ENCODE results near the gene OTUD1. TPM values are rescaled to one million over a fixed set of nuclear protein-coding genes. Genes with fewer than 3 reads are reported as not detected.

OTUD1 gene
- total RNA-seq, 1 experiment from 2014 or later: 3.8 TPM

DNA sequence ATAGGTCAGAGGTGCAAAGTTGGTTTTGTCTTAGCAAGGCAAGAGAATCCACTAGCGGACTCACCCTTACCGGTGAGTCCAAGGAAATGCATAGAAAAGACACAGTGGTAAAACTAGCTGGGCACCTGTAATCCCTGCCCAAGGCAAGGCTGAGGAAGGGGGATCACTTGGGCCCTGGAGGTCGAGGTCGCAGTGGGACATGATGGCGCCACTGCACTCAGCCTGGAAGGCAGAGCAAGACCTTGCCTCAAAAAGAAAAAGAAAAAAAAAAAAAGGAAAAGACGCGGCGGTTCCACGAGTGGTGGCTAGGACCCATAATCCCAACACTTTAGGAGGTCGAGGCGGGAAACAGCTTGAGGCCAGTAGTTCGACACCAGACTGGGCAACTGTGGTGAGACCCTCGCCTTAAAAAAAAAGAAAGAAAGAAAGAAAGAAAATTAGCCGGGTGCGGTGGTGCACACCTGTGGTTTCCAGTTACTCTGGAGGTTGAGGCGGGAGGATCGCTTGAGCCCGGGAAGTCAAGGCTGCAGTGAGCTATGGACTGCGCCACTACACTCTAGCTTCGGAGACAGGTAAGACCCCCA lies 820 bp upstream of the OTUD1 start:
- no peak overlapping the region for H4K8ac ChIP-seq (replicated peaks; ENCODE audit: insufficient read length, low read depth, low read length)
- H3K4me3 Mint-ChIP-seq: peak overlapping the region; percentile 76 to 83
- no peaks in the 10 kb centered on the region for H3K79me2 ChIP-seq (ENCODE audit: insufficient read depth, low read length)
- DNase-seq: no peak
- no peak overlapping the region for H3K14ac ChIP-seq (ENCODE audit: insufficient read depth, low read length)
- H4K5ac ChIP-seq (ENCODE audit: insufficient read length, low read depth, low read length): no peak overlapping the region
- H3K23ac ChIP-seq (ENCODE audit: insufficient read length, low read depth, low read length): no peak overlapping the region
- H3K9me3 Mint-ChIP-seq: no peaks in the 10 kb centered on the region; a peak in 2 of 5 replicates
- H2BK5ac ChIP-seq (ENCODE audit: insufficient read length, low read length): no peak overlapping the region
- peaks cover 15% of the 10 kb centered on the region for H3K27me3 Mint-ChIP-seq (ENCODE audit: low read depth)
- H3T11ph ChIP-seq (ENCODE audit: low read length): no peak overlapping the region
- no peaks in the 10 kb centered on the region for H3K4me1 ChIP-seq (ENCODE audit: insufficient read depth, low read length)
- peaks cover 22 to 24% of the 10 kb centered on the region in 2 experiments for H3K4me1 Mint-ChIP-seq
- H3K4me2 ChIP-seq (ENCODE audit: insufficient read depth, insufficient read length, low read length): peak overlapping the region; percentile 34
- H3K9me3 ChIP-seq (ENCODE audit: control insufficient read depth, low read depth, low read length): no peaks in the 10 kb centered on the region
- no peaks in the 10 kb centered on the region for H4K20me1 ChIP-seq (ENCODE audit: control insufficient read depth, insufficient read depth, insufficient read length)
- H3K27me3 ChIP-seq (ENCODE audit: insufficient read depth, low read length): no peaks in the 10 kb centered on the region
- WGBS (ENCODE audit: extremely low coverage, insufficient read length, low lambda C conversion rate): no CpG with 5 or more reads among the region's 20 CpGs
- H3K23me2 ChIP-seq (ENCODE audit: insufficient read length, low read depth, low read length, poor library complexity, severe bottlenecking): peaks cover 5% of the 10 kb centered on the region
- H3K79me1 ChIP-seq (ENCODE audit: insufficient read depth, low read depth, low read length, poor library complexity, severe bottlenecking): no peaks in the 10 kb centered on the region
- no peak overlapping the region for H2BK120ac ChIP-seq (ENCODE audit: low read depth, low read length, poor library complexity, severe bottlenecking)
- H2AK5ac ChIP-seq (ENCODE audit: insufficient read length, low read length): no peak overlapping the region
- no peak overlapping the region for H3K56ac ChIP-seq (ENCODE audit: insufficient read length, low read depth, low read length)
- H3K27ac Mint-ChIP-seq: peak overlapping the region; percentile 74 to 92 (median 85); a peak in 3 of 7 replicates
- H2BK20ac ChIP-seq (ENCODE audit: low read depth, low read length, poor library complexity, severe bottlenecking): no peak overlapping the region
- no peaks in the 10 kb centered on the region; a peak in 2 of 7 replicates for H3K36me3 Mint-ChIP-seq (ENCODE audit: insufficient read depth in 1 of 3, low read depth in 3 of 3)
- no peak overlapping the region for H3K4ac ChIP-seq (ENCODE audit: low read depth, low read length)
- H3K18ac ChIP-seq (ENCODE audit: insufficient read length, low read depth, low read length): no peak overlapping the region
- peak overlapping the region; percentile 53 for H3K9ac ChIP-seq (ENCODE audit: extremely low read depth, insufficient read length, low read length)
- H2BK12ac ChIP-seq (ENCODE audit: insufficient read length, low read depth, low read length): no peak overlapping the region
- H2AFZ ChIP-seq (ENCODE audit: low read length): no peak overlapping the region
- H2BK15ac ChIP-seq (ENCODE audit: low read depth, low read length): no peak overlapping the region
- H3K27ac ChIP-seq (ENCODE audit: insufficient read length, low read depth, low read length): no peak overlapping the region
- TF ChIP-seq, protein P1, sequence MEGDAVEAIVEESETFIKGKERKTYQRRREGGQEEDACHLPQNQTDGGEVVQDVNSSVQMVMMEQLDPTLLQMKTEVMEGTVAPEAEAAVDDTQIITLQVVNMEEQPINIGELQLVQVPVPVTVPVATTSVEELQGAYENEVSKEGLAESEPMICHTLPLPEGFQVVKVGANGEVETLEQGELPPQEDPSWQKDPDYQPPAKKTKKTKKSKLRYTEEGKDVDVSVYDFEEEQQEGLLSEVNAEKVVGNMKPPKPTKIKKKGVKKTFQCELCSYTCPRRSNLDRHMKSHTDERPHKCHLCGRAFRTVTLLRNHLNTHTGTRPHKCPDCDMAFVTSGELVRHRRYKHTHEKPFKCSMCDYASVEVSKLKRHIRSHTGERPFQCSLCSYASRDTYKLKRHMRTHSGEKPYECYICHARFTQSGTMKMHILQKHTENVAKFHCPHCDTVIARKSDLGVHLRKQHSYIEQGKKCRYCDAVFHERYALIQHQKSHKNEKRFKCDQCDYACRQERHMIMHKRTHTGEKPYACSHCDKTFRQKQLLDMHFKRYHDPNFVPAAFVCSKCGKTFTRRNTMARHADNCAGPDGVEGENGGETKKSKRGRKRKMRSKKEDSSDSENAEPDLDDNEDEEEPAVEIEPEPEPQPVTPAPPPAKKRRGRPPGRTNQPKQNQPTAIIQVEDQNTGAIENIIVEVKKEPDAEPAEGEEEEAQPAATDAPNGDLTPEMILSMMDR (conservative IDR thresholded peaks at IDR 0.05): no peak
- no peak overlapping the region for H4K91ac ChIP-seq (ENCODE audit: insufficient read length, low read depth, low read length)
